NCI-H2081 (cell line): ENCODE data around the gene ITGB2.

Experiments used
- DNase-seq, 2 experiments: peaks; one replicate each; lab custom pipeline; 2025; lab: John Stamatoyannopoulos, UW

ITGB2 gene

GRCh38 chr21:44920694-44921604 lies at the start of gene ITGB2:
TSS of gene ITGB2 (minus strand) at chr21:44920899. CDS start at chr21:44910782, 10,117 bp downstream.
- no peak for DNase-seq

- no peak for DNase-seq
Observed at GRCh38 chr21:44969931-44970755, 49.4 kb upstream of the ITGB2 start.

- DNase-seq, result no peak
Observed at GRCh38 chr21:44969066-44969670, 48.5 kb upstream of the ITGB2 start.

GRCh38 chr21:44967082-44968047 lies 46.7 kb upstream of the ITGB2 start:
- no peak for DNase-seq

- DNase-seq, result peak; percentile 17 to 18
Observed at GRCh38 chr21:44966135-44967081, 45.7 kb upstream of the ITGB2 start.

- no peak for DNase-seq
Observed at GRCh38 chr21:44965251-44966022, 44.7 kb upstream of the ITGB2 start.

GRCh38 chr21:44964381-44964780 lies 43.7 kb upstream of the ITGB2 start:
- no peak for DNase-seq

- no peak for DNase-seq
Observed at GRCh38 chr21:44962403-44962966, 41.8 kb upstream of the ITGB2 start.

- no peak for DNase-seq
Observed at GRCh38 chr21:44960141-44961092, 39.7 kb upstream of the ITGB2 start.

- DNase-seq, result no peak
Observed at GRCh38 chr21:44959376-44960091, 38.8 kb upstream of the ITGB2 start.

- DNase-seq, result no peak
Observed at GRCh38 chr21:44958471-44959191, 37.9 kb upstream of the ITGB2 start.

- no peak for DNase-seq
Observed at GRCh38 chr21:44957901-44958451, 37.3 kb upstream of the ITGB2 start.

- DNase-seq, result no peak
Observed at GRCh38 chr21:44957047-44957831, 36.5 kb upstream of the ITGB2 start.

GRCh38 chr21:44956356-44957046 lies 35.8 kb upstream of the ITGB2 start:
- no peak for DNase-seq

- DNase-seq, result no peak
Observed at GRCh38 chr21:44955798-44956175, 35.1 kb upstream of the ITGB2 start.
